Skeletal muscle satellite cell (primary cell): ENCODE measurements around the gene ART1.

Experiments used
- H3K27me3 ChIP-seq: 2 replicates; pipeline ENCODE4 v1.7.0; 2013; ENCODE audit warnings: low read length; ENCODE audit not compliant: control insufficient read depth, insufficient read depth
- H3K36me3 ChIP-seq: 2 replicates; pipeline ENCODE4 v1.7.0; 2013; ENCODE audit warnings: mild to moderate bottlenecking, control low read depth, low read length; ENCODE audit not compliant: insufficient read depth
- H3K4me1 ChIP-seq: 2 replicates; pipeline ENCODE4 v1.7.0; 2013; ENCODE audit warnings: low read length; ENCODE audit not compliant: control insufficient read depth, insufficient read depth
- H3K4me2 ChIP-seq: 2 replicates; pipeline ENCODE4 v1.7.0; 2013; ENCODE audit warnings: mild to moderate bottlenecking, low read length
- H3K4me3 ChIP-seq: 2 replicates; pipeline ENCODE4 v1.7.0; 2013; ENCODE audit warnings: low read length
- H3K9ac ChIP-seq: 2 replicates; pipeline ENCODE4 v1.7.0; 2013; ENCODE audit warnings: mild to moderate bottlenecking, low read depth, low read length, moderate library complexity
- H3K9me3 ChIP-seq: replicated peaks from 2 replicates; pipeline ENCODE4 v1.7.0; 2013; ENCODE audit warnings: mild to moderate bottlenecking, control low read depth, low read length

The ART1 gene

DNA sequence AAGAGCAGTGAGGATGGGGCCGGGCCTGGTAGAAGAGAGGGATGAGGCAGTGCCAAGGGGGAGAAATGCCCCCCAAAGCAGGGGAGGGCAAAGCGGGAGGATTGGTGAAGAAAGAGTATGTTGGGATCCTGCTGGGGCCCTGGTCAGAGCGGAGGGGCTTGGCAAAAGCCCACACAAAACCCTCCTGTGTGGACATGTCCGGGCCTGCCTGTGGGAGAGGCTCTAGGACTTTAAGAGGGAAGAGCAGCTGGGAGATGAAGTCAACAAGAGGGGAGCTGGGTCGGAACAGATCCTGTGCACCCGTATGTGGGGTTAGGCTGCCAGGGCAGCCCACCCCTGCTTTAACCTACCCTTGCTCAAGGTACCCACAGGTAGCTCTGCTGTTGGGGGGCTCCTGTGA is 28.9 kb upstream of the ART1 start:
- no peak overlapping the region for H3K4me3 ChIP-seq
- no peaks in the 10 kb centered on the region for H3K9me3 ChIP-seq
- H3K36me3 ChIP-seq = no peaks in the 10 kb centered on the region
- H3K9ac ChIP-seq = no peak overlapping the region
- no peak overlapping the region for H3K4me2 ChIP-seq
- peaks cover 5% of the 10 kb centered on the region for H3K27me3 ChIP-seq
- peaks cover 6% of the 10 kb centered on the region for H3K4me1 ChIP-seq

DNA sequence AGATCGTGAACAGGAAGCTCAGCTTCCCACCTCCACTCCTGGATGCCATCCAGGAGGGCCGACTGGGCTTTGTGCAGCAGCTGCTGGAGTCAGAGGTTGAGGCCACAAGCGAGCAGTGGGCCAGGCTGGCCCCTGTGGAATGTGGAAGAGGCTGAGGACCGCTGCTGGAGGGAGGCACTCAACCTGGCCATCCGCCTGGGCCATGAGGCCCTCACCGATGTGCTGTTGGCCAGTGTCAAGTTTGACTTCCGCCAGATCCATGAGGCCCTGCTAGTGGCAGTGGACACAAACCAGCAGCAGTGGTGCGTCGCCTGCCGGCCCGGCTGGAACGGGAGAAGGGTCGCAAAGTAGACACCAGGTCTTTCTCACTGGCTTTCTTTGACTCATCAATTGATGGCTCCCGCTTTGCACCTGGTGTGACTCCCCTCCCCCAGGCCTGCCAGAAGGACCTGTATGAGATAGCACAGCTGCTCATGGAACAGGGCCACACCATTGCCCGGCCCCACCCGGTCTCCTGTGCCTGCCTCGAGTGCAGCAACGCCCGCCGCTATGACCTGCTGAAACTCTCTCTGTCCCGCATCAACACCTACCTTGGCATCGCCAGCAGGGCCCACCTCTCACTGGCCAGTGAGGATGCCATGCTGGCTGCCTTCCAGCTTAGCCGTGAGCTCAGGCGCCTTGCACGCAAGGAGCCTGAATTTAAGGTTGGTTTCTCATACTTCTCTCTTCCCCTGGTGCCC is 28.0 kb upstream of the ART1 start:
- Histone ChIP-seq H3K36me3 (no peaks in the 10 kb centered on the region), H3K9me3 (no peaks in the 10 kb centered on the region), H3K4me2 (no peak overlapping the region), H3K4me1 (peaks cover 6% of the 10 kb centered on the region), H3K27me3 (peaks cover 6% of the 10 kb centered on the region), H3K9ac (no peak overlapping the region), H3K4me3 (no peak overlapping the region)

DNA sequence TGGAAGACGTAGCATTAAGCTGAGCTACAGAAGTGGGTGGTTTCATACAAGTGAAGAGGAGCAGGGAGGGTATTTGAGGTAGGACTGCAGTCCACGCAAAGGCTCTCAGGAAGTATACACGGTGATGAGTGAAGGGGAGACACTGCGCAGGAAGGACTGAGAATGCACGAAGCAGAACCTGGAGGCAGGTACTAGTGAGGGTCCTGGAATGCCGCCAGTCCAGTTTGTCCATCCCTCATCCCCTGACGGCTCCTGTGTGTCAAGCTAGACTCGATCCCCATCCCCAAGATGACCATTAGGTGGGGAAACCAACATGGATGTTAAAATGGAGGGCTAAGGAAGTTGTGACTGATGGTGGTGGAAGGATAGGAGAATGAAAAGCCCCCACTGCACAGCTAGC is 26.9 kb upstream of the ART1 start:
- Histone ChIP-seq H3K36me3 (no peaks in the 10 kb centered on the region), H3K4me2 (no peak overlapping the region), H3K9ac (no peak overlapping the region), H3K4me3 (no peak overlapping the region), H3K9me3 (no peaks in the 10 kb centered on the region), H3K4me1 (peaks cover 6% of the 10 kb centered on the region), H3K27me3 (peaks cover 13% of the 10 kb centered on the region)

DNA sequence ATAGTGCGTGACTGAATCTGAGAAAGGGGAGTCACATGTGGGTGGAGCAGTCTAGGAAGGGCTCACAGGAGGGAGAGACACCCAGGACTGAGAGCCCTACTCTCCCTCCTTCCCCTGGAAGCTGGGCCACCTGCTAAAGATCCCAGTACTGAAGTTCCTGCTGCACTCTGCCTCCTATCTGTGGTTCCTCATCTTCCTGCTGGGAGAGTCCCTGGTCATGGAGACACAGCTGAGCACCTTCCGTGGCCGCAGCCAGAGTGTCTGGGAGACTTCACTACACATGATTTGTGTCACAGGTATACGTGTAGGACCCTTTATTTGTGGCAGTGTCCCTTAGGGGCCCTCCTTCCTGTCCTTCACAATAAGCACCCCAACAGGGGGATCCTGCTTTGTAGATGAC is 22.4 kb upstream of the ART1 start:
- Histone ChIP-seq H3K9ac (no peak overlapping the region), H3K9me3 (no peaks in the 10 kb centered on the region), H3K27me3 (peaks cover 13% of the 10 kb centered on the region), H3K36me3 (no peaks in the 10 kb centered on the region), H3K4me1 (no peaks in the 10 kb centered on the region), H3K4me3 (no peak overlapping the region), H3K4me2 (no peak overlapping the region)

DNA sequence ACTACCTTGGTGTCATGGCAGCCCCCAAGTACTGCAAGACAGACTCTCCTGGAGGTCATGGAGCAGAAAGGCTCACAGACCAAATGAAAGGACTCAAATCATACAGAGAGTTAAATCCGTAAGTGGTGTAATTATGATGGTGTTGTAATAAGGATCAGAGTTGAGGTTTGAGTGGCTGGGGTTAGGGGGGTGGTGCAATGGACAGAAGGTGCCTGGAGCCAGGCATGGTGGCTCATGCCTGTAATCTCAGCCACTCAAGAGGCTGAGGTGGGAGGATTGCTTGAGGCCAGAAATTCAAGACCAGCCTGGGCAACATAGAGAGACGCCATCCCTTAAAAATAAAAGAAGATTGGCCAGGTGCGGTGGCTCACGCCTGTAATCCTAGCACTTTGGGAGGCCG is 21.8 kb upstream of the ART1 start:
- no peaks in the 10 kb centered on the region for H3K9me3 ChIP-seq
- H3K27me3 ChIP-seq = peaks cover 13% of the 10 kb centered on the region
- no peak overlapping the region for H3K9ac ChIP-seq
- H3K4me1 ChIP-seq = no peaks in the 10 kb centered on the region
- no peaks in the 10 kb centered on the region for H3K36me3 ChIP-seq
- no peak overlapping the region for H3K4me3 ChIP-seq
- H3K4me2 ChIP-seq = no peak overlapping the region

DNA sequence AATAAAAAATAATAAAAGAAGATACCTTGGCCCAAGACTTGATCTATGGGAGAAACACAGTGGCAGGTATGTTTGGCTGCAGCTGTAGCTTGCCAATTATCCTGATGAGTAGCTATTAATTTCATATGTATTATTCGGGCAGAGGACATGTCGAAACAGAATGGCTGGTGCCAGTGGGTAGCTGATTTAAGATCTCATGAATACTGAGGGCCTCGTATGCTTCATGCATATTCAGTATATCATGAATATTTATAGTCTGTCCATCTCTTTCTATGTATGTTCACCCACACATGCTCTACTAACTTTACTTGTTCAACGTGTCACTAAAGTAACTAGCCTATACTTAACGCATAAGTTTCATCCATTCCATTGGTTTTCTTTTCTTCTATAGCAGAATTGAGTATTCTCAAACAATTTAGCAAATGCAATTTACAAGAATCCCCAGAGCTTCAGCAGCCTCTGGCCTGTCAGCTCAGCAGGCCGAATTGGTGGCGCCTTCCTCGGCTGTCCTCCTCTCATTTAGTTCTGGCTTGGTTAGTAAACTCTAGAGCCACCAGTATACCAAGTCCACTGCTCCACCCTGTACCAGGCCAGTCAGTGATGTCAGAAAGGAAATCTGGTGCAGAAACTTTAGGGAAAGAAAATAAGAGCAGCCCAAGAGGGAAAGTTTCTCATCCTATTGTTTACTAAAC is 21.0 kb upstream of the ART1 start:
- no peaks in the 10 kb centered on the region for H3K9me3 ChIP-seq
- no peaks in the 10 kb centered on the region for H3K36me3 ChIP-seq
- H3K4me1 ChIP-seq = no peaks in the 10 kb centered on the region
- H3K4me3 ChIP-seq = no peak overlapping the region
- H3K27me3 ChIP-seq = peaks cover 13% of the 10 kb centered on the region
- H3K9ac ChIP-seq = no peak overlapping the region
- H3K4me2 ChIP-seq = no peak overlapping the region

DNA sequence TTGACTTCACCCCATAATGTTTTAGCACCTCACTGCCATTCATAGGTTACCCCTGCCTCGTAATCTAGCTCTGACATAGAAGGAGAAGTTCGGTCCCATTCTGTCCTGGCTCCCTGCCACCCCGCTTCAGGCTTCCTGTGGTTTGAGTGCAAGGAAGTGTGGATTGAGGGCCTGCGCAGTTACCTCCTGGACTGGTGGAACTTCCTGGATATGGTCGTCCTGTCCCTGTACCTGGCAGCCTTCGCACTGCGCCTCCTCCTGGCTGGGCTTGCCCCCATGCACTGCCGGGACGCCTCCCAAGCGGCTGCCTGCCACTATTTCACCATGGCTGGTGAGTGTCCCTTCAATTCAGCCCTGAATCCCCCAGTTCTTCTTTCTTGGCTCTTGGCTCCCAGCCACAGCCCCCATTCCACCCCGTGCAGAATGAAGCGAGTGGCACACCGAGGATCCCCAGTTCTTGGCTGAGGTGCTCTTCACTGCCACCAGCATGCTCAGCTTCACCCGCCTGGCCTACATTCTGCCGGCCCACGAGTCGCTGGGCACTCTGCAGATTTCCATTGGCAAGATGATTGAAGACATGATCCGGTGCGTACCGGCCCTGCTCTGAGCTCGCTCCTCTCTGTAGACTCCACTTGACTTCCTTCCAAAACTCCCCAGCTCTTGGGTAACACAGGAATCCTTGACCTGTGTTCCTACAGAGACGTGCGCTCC is 18.5 kb upstream of the ART1 start:
- H3K9ac ChIP-seq = no peak overlapping the region

DNA sequence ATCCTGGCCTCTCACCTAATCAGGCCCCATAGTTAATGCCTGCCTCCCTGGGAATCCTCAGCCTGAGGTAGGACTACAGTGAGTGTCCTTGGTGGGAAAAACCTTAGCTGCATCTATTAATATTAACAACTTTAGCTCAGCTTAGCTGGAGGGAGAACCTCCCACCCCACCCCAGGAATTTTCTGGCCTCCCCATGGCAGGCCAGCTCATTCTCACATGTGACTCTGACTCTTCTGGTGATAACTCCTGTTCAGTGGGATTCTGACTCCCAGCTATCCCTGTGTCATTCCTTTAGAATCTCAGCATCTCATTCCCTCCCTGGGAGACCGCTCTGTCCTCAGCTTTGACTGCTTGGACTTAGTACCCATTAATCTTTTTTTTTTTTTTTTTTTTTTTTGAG is 17.6 kb upstream of the ART1 start:
- no peaks in the 10 kb centered on the region for H3K4me1 ChIP-seq
- H3K4me3 ChIP-seq = no peak overlapping the region
- H3K4me2 ChIP-seq = no peak overlapping the region
- H3K9me3 ChIP-seq = no peaks in the 10 kb centered on the region
- H3K36me3 ChIP-seq = no peaks in the 10 kb centered on the region
- no peak overlapping the region for H3K9ac ChIP-seq
- H3K27me3 ChIP-seq = peaks cover 3% of the 10 kb centered on the region

More for the DNA sequence above, 18.5 kb upstream of the ART1 start:
- Histone ChIP-seq H3K4me3 (no peak overlapping the region), H3K36me3 (no peaks in the 10 kb centered on the region), H3K27me3 (peaks cover 10% of the 10 kb centered on the region), H3K4me1 (no peaks in the 10 kb centered on the region), H3K4me2 (no peak overlapping the region), H3K9me3 (no peaks in the 10 kb centered on the region)

DNA sequence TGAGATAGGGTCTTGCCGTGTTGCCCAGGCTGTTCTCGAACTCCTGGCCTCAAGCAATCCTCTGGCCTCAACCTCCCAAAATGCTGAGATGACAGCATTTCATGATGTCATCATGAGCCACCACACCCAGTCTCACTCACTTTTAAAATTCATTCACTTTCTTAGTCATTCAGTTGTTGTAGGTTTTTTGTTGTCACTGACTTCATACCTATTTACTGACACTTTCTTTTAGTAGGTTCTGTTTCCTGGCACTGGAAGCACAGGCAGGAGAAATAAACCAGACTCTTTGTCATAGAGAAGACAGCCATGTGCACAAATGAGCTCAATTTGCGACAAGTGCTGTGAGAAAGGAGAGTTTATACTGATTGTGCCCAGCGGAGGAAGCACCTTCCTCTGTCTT is 13.6 kb upstream of the ART1 start:
- Histone ChIP-seq H3K27me3 (peaks cover 15% of the 10 kb centered on the region), H3K4me2 (no peak overlapping the region), H3K4me3 (no peak overlapping the region), H3K9ac (no peak overlapping the region), H3K36me3 (no peaks in the 10 kb centered on the region), H3K9me3 (no peaks in the 10 kb centered on the region), H3K4me1 (no peaks in the 10 kb centered on the region)

DNA sequence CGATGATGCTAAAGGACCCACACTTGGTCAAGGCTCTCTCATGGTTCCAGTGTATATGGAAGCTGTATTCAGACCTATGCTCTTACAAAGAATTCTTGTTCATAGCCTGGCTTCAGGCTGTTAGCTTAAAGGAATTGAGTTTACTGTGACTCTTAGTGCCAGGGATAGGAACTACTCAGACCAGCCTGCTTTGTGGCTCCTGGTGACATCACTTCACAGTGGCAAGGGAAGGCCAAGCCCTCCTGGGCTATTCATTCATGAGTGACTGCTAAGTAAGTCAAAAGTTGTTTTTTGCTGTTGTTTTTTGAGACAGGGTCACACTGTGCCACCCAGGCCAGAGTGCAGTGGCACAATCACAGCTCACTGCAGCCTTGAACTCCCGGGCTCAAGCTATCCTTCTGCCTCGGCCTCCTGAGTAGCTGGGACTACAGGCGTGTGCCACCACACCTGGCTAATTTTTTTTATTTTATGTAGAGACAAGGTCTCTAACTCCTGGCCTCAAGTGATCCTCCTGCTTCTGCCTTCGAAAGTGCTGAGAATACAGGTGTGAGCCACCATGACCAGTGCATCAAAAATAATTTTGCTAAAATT is 12.8 kb upstream of the ART1 start:
- Histone ChIP-seq H3K9ac (no peak overlapping the region), H3K4me2 (no peak overlapping the region), H3K36me3 (no peaks in the 10 kb centered on the region), H3K9me3 (no peaks in the 10 kb centered on the region), H3K4me1 (no peaks in the 10 kb centered on the region), H3K4me3 (no peak overlapping the region), H3K27me3 (peaks cover 20% of the 10 kb centered on the region)

DNA sequence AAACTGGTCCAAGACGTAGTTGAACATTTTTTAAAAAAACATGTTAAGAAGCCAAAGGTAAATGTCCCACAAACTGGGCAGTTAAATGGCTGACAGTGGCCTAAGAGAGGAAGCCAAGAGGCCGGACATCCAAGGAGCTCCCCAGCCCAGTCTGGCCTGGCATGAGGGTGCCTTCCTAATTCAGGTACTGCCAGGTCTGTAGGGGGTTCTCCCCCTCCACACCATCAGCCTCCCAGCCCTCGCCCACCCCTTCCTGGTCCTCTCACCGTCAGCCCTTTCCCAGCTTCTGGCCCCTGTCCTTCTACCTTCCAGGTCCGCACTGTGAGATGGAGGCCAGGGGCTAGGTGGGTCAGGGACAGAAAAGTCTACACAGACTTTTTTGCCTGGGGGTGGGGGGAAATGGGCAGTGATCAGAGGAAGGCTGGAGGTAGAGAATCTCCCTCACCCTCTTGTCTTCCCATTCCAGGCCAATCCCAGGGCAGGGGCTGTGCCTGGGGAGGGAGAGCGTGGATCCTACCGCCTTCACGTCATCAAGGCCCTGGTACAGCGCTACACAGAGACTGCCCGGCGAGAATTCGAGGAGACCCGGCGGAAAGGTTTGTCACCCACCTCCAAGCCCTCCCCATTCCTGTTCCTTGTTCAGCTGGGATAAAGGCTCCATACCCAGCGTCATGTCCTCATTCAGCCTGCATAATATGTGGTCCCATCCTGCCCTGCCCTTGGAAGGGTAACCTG is 9.1 kb upstream of the ART1 start:
- Histone ChIP-seq H3K9ac (no peak overlapping the region), H3K36me3 (no peaks in the 10 kb centered on the region), H3K9me3 (no peaks in the 10 kb centered on the region), H3K4me1 (no peaks in the 10 kb centered on the region), H3K27me3 (peaks cover 34% of the 10 kb centered on the region), H3K4me3 (no peak overlapping the region), H3K4me2 (no peak overlapping the region)
